SK-N-SH (cell line): ENCODE measurements around the gene HSD3B7.

Source experiments
- EP300 ChIP-seq, 2 experiments: IDR thresholded peaks; 2 replicates each; pipeline versions ENCODE4 v1.4.0 to v1.6.1; 2012; ENCODE audit warnings: borderline replicate concordance in 1 of 2, low read depth in 1 of 2, low read length in 1 of 2
- FOXJ3 ChIP-seq: sonication (generic); formaldehyde crosslinking; IDR thresholded peaks from 2 replicates; pipeline ENCODE4 v1.5.1; 2020; ENCODE audit warnings: mild to moderate bottlenecking, missing genetic modification reagents
- FOXM1 ChIP-seq: IDR thresholded peaks from 2 replicates; pipeline ENCODE4 v1.4.0; 2012; ENCODE audit warnings: low read depth, mild to moderate bottlenecking
- NFIC ChIP-seq: IDR thresholded peaks from 2 replicates; pipeline ENCODE4 v1.4.0; 2012; ENCODE audit warnings: borderline replicate concordance
- POLR2AphosphoS5 ChIP-seq: IDR thresholded peaks from 2 replicates; pipeline ENCODE4 v1.6.1; 2012; ENCODE audit warnings: low read depth, low read length
- SIN3A ChIP-seq: IDR thresholded peaks from 2 replicates; pipeline ENCODE4 v1.6.1; 2012; ENCODE audit warnings: low read depth, mild to moderate bottlenecking, low read length, moderate library complexity, borderline replicate concordance
- TF ChIP-seq, protein P1 (sequence below): IDR thresholded peaks from 2 replicates; pipeline ENCODE4 v1.6.1; 2012; ENCODE audit warnings: mild to moderate bottlenecking, low read depth, low read length, moderate library complexity
- TF ChIP-seq, protein P2 (sequence below): fragments of 200-600 bp; sonication (generic); IDR thresholded peaks from 2 replicates; pipeline ENCODE4 v1.6.1; 2017; ENCODE audit warnings: antibody characterized with exemption, mild to moderate bottlenecking, moderate library complexity
- TF ChIP-seq, protein P3 (sequence below): fragments of 150-350 bp; IDR thresholded peaks from 2 replicates; pipeline ENCODE4 v1.6.1; 2016; ENCODE audit warnings: mild to moderate bottlenecking, low read depth, low read length

GRCh38 chr16:30963925-30964511, 21.0 kb upstream of the HSD3B7 start:
- TF ChIP-seq, protein P1, sequence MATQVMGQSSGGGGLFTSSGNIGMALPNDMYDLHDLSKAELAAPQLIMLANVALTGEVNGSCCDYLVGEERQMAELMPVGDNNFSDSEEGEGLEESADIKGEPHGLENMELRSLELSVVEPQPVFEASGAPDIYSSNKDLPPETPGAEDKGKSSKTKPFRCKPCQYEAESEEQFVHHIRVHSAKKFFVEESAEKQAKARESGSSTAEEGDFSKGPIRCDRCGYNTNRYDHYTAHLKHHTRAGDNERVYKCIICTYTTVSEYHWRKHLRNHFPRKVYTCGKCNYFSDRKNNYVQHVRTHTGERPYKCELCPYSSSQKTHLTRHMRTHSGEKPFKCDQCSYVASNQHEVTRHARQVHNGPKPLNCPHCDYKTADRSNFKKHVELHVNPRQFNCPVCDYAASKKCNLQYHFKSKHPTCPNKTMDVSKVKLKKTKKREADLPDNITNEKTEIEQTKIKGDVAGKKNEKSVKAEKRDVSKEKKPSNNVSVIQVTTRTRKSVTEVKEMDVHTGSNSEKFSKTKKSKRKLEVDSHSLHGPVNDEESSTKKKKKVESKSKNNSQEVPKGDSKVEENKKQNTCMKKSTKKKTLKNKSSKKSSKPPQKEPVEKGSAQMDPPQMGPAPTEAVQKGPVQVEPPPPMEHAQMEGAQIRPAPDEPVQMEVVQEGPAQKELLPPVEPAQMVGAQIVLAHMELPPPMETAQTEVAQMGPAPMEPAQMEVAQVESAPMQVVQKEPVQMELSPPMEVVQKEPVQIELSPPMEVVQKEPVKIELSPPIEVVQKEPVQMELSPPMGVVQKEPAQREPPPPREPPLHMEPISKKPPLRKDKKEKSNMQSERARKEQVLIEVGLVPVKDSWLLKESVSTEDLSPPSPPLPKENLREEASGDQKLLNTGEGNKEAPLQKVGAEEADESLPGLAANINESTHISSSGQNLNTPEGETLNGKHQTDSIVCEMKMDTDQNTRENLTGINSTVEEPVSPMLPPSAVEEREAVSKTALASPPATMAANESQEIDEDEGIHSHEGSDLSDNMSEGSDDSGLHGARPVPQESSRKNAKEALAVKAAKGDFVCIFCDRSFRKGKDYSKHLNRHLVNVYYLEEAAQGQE: no peak
- TF ChIP-seq, protein P2, sequence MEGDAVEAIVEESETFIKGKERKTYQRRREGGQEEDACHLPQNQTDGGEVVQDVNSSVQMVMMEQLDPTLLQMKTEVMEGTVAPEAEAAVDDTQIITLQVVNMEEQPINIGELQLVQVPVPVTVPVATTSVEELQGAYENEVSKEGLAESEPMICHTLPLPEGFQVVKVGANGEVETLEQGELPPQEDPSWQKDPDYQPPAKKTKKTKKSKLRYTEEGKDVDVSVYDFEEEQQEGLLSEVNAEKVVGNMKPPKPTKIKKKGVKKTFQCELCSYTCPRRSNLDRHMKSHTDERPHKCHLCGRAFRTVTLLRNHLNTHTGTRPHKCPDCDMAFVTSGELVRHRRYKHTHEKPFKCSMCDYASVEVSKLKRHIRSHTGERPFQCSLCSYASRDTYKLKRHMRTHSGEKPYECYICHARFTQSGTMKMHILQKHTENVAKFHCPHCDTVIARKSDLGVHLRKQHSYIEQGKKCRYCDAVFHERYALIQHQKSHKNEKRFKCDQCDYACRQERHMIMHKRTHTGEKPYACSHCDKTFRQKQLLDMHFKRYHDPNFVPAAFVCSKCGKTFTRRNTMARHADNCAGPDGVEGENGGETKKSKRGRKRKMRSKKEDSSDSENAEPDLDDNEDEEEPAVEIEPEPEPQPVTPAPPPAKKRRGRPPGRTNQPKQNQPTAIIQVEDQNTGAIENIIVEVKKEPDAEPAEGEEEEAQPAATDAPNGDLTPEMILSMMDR: no peak
- TF ChIP-seq, protein P3, sequence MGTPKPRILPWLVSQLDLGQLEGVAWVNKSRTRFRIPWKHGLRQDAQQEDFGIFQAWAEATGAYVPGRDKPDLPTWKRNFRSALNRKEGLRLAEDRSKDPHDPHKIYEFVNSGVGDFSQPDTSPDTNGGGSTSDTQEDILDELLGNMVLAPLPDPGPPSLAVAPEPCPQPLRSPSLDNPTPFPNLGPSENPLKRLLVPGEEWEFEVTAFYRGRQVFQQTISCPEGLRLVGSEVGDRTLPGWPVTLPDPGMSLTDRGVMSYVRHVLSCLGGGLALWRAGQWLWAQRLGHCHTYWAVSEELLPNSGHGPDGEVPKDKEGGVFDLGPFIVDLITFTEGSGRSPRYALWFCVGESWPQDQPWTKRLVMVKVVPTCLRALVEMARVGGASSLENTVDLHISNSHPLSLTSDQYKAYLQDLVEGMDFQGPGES: no peak
- TF ChIP-seq POLR2AphosphoS5 (no peak), FOXJ3 (CRISPR knock-in tag) (no peak), FOXM1 (no peak), EP300 (IDR thresholded peaks at IDR 0.05; ENCODE audit: borderline replicate concordance in 1 of 2, low read depth in 1 of 2, low read length in 1 of 2) (no peak), SIN3A (no peak), NFIC (no peak)
